ENCODE results near the gene CD300LG. TPM values are rescaled to one million over a fixed set of nuclear protein-coding genes. Genes with fewer than 3 reads are reported as not detected.

CD300LG gene
- polyA plus RNA-seq, 1 donor, result 0.30 TPM

GRCh38 chr17:43852571-43852970 is 5.6 kb downstream of the CD300LG start:
- Histone ChIP-seq H3K27ac (ENCODE audit: low read length) (no peak overlapping the region), H3K4me1 (ENCODE audit: control insufficient read depth, insufficient read depth, low read length) (no peaks in the 10 kb centered on the region), H3K4me3 (ENCODE audit: low read length) (no peak overlapping the region), H3K9me3 (ENCODE audit: control insufficient read depth, low read depth, low read length) (no peaks in the 10 kb centered on the region), H3K27me3 (ENCODE audit: control insufficient read depth, insufficient read depth, low read length) (peaks cover 18% of the 10 kb centered on the region), H3K36me3 (ENCODE audit: control insufficient read depth, insufficient read depth, low read length) (no peaks in the 10 kb centered on the region)
- no CpG with 5 or more reads among the region's 8 CpGs for WGBS (ENCODE audit: insufficient coverage, low lambda C conversion rate)
- no peak for DNase-seq

GRCh38 chr17:43853546-43853945 is 6.6 kb downstream of the CD300LG start:
- no CpG with 5 or more reads among the region's 7 CpGs for WGBS (ENCODE audit: insufficient coverage, low lambda C conversion rate)
- Histone ChIP-seq H3K4me1 (ENCODE audit: control insufficient read depth, insufficient read depth, low read length) (no peaks in the 10 kb centered on the region), H3K4me3 (ENCODE audit: low read length) (no peak overlapping the region), H3K9me3 (ENCODE audit: control insufficient read depth, low read depth, low read length) (no peaks in the 10 kb centered on the region), H3K36me3 (ENCODE audit: control insufficient read depth, insufficient read depth, low read length) (no peaks in the 10 kb centered on the region), H3K27ac (ENCODE audit: low read length) (no peak overlapping the region), H3K27me3 (ENCODE audit: control insufficient read depth, insufficient read depth, low read length) (peaks cover 10% of the 10 kb centered on the region)
- DNase-seq, result no peak

- DNase-seq, result no peak
- Histone ChIP-seq H3K9me3 (ENCODE audit: control insufficient read depth, low read depth, low read length) (no peaks in the 10 kb centered on the region), H3K36me3 (ENCODE audit: control insufficient read depth, insufficient read depth, low read length) (no peaks in the 10 kb centered on the region), H3K27me3 (ENCODE audit: control insufficient read depth, insufficient read depth, low read length) (peaks cover 10% of the 10 kb centered on the region), H3K27ac (ENCODE audit: low read length) (no peak overlapping the region), H3K4me1 (ENCODE audit: control insufficient read depth, insufficient read depth, low read length) (no peaks in the 10 kb centered on the region), H3K4me3 (ENCODE audit: low read length) (no peak overlapping the region)
- no CpG with 5 or more reads among the region's 8 CpGs for WGBS (ENCODE audit: insufficient coverage, low lambda C conversion rate)
These were observed 7.5 kb downstream of the CD300LG start for GRCh38 chr17:43854498-43854897.

GRCh38 chr17:43855061-43855460 is 8.1 kb downstream of the CD300LG start:
- no peak overlapping the region for H3K27ac ChIP-seq (ENCODE audit: low read length)
- no peaks in the 10 kb centered on the region for H3K4me1 ChIP-seq (ENCODE audit: control insufficient read depth, insufficient read depth, low read length)
- peaks cover 10% of the 10 kb centered on the region for H3K27me3 ChIP-seq (ENCODE audit: control insufficient read depth, insufficient read depth, low read length)
- WGBS (ENCODE audit: insufficient coverage, low lambda C conversion rate), result no CpG with 5 or more reads among the region's 9 CpGs
- no peak overlapping the region for H3K4me3 ChIP-seq (ENCODE audit: low read length)
- no peak for DNase-seq
- H3K9me3 ChIP-seq (ENCODE audit: control insufficient read depth, low read depth, low read length), result no peaks in the 10 kb centered on the region
- H3K36me3 ChIP-seq (ENCODE audit: control insufficient read depth, insufficient read depth, low read length), result no peaks in the 10 kb centered on the region

- Histone ChIP-seq H3K4me3 (ENCODE audit: low read length) (no peak overlapping the region), H3K27ac (ENCODE audit: low read length) (no peak overlapping the region), H3K36me3 (ENCODE audit: control insufficient read depth, insufficient read depth, low read length) (no peaks in the 10 kb centered on the region), H3K9me3 (ENCODE audit: control insufficient read depth, low read depth, low read length) (no peaks in the 10 kb centered on the region), H3K4me1 (ENCODE audit: control insufficient read depth, insufficient read depth, low read length) (no peaks in the 10 kb centered on the region), H3K27me3 (ENCODE audit: control insufficient read depth, insufficient read depth, low read length) (peaks cover 10% of the 10 kb centered on the region)
- no CpG with 5 or more reads among the region's 3 CpGs for WGBS (ENCODE audit: insufficient coverage, low lambda C conversion rate)
- no peak for DNase-seq
These were observed 9.2 kb downstream of the CD300LG start for GRCh38 chr17:43856141-43856540.

GRCh38 chr17:43857141-43857540 is 10.2 kb downstream of the CD300LG start:
- no peak for DNase-seq
- no peaks in the 10 kb centered on the region for H3K9me3 ChIP-seq (ENCODE audit: control insufficient read depth, low read depth, low read length)
- H3K36me3 ChIP-seq (ENCODE audit: control insufficient read depth, insufficient read depth, low read length), result no peaks in the 10 kb centered on the region
- WGBS (ENCODE audit: insufficient coverage, low lambda C conversion rate), result no CpG with 5 or more reads among the region's 5 CpGs
- H3K27ac ChIP-seq (ENCODE audit: low read length), result no peak overlapping the region
- H3K27me3 ChIP-seq (ENCODE audit: control insufficient read depth, insufficient read depth, low read length), result peaks cover 10% of the 10 kb centered on the region
- H3K4me3 ChIP-seq (ENCODE audit: low read length), result no peak overlapping the region
- no peaks in the 10 kb centered on the region for H3K4me1 ChIP-seq (ENCODE audit: control insufficient read depth, insufficient read depth, low read length)

- no CpG with 5 or more reads among the region's 12 CpGs for WGBS (ENCODE audit: insufficient coverage, low lambda C conversion rate)
- H3K4me1 ChIP-seq (ENCODE audit: control insufficient read depth, insufficient read depth, low read length), result no peaks in the 10 kb centered on the region
These were observed 11.1 kb downstream of the CD300LG start for GRCh38 chr17:43857957-43858600.

GRCh38 chr17:43860077-43860725 is 13.2 kb downstream of the CD300LG start:
- DNase-seq, result no peak
- Histone ChIP-seq H3K4me1 (ENCODE audit: control insufficient read depth, insufficient read depth, low read length) (no peaks in the 10 kb centered on the region), H3K27me3 (ENCODE audit: control insufficient read depth, insufficient read depth, low read length) (peaks cover 6% of the 10 kb centered on the region), H3K27ac (ENCODE audit: low read length) (no peak overlapping the region), H3K36me3 (ENCODE audit: control insufficient read depth, insufficient read depth, low read length) (no peaks in the 10 kb centered on the region), H3K4me3 (ENCODE audit: low read length) (no peak overlapping the region), H3K9me3 (ENCODE audit: control insufficient read depth, low read depth, low read length) (no peaks in the 10 kb centered on the region)
- 100% methylated on average over 1 of the region's 12 CpGs for WGBS (ENCODE audit: insufficient coverage, low lambda C conversion rate)

More at GRCh38 chr17:43857957-43858600, 11.1 kb downstream of the CD300LG start:
- DNase-seq, result no peak
- no peaks in the 10 kb centered on the region for H3K36me3 ChIP-seq (ENCODE audit: control insufficient read depth, insufficient read depth, low read length)
- no peak overlapping the region for H3K4me3 ChIP-seq (ENCODE audit: low read length)
- H3K27me3 ChIP-seq (ENCODE audit: control insufficient read depth, insufficient read depth, low read length), result peaks cover 10% of the 10 kb centered on the region
- H3K27ac ChIP-seq (ENCODE audit: low read length), result no peak overlapping the region
- no peaks in the 10 kb centered on the region for H3K9me3 ChIP-seq (ENCODE audit: control insufficient read depth, low read depth, low read length)

GRCh38 chr17:43860927-43861622 is 14.1 kb downstream of the CD300LG start:
- Histone ChIP-seq H3K4me1 (ENCODE audit: control insufficient read depth, insufficient read depth, low read length) (no peaks in the 10 kb centered on the region), H3K27me3 (ENCODE audit: control insufficient read depth, insufficient read depth, low read length) (peaks cover 3% of the 10 kb centered on the region), H3K9me3 (ENCODE audit: control insufficient read depth, low read depth, low read length) (no peaks in the 10 kb centered on the region), H3K27ac (ENCODE audit: low read length) (no peak overlapping the region), H3K36me3 (ENCODE audit: control insufficient read depth, insufficient read depth, low read length) (no peaks in the 10 kb centered on the region), H3K4me3 (ENCODE audit: low read length) (no peak overlapping the region)
- DNase-seq, result no peak
- whole genome bisulfite sequencing (ENCODE audit: insufficient coverage, low lambda C conversion rate), result no CpG with 5 or more reads among the region's 9 CpGs

GRCh38 chr17:43861960-43862359 is 15.0 kb downstream of the CD300LG start:
- Histone ChIP-seq H3K27me3 (ENCODE audit: control insufficient read depth, insufficient read depth, low read length) (no peaks in the 10 kb centered on the region), H3K4me3 (ENCODE audit: low read length) (no peak overlapping the region), H3K9me3 (ENCODE audit: control insufficient read depth, low read depth, low read length) (no peaks in the 10 kb centered on the region), H3K4me1 (ENCODE audit: control insufficient read depth, insufficient read depth, low read length) (no peaks in the 10 kb centered on the region), H3K36me3 (ENCODE audit: control insufficient read depth, insufficient read depth, low read length) (no peaks in the 10 kb centered on the region), H3K27ac (ENCODE audit: low read length) (no peak overlapping the region)
- WGBS (ENCODE audit: insufficient coverage, low lambda C conversion rate), result no CpG with 5 or more reads among the region's 9 CpGs
- DNase-seq, result no peak

All from large intestine (tissue), 3 donors.